OCI-LY7 (cell line): Measurements from ENCODE around the gene CDK19.

Experiments used
- CTCF ChIP-seq: fragments of 200-600 bp; sonication (generic); conservative IDR thresholded peaks from 2 replicates; pipeline ENCODE4 v1.5.1; 2014; ENCODE audit warnings: mild to moderate bottlenecking, antibody characterized with exemption, low read length, moderate library complexity, mixed read lengths
- EZH2phosphoT487 ChIP-seq: fragments of 200-600 bp; sonication (generic); IDR thresholded peaks from 2 replicates; pipeline ENCODE4 v1.6.1; 2018; ENCODE audit warnings: low read depth, borderline replicate concordance, mild to moderate bottlenecking, mixed run types, antibody characterized with exemption, low read length, moderate library complexity, mixed read lengths

GRCh38 chr6:110690106-110690654, 125.1 kb downstream of the CDK19 start:
- no peak for TF ChIP-seq EZH2phosphoT487
- TF ChIP-seq CTCF = no peak
